ENCODE measurements around the gene EPO. TPM values are rescaled to one million over a fixed set of nuclear protein-coding genes. Genes with fewer than 3 reads are reported as not detected.

Gene EPO
- total RNA-seq, 1 donor: not detected

GRCh38 chr7:100706672-100707311 is 13.5 kb upstream of the EPO start:
- H2AFZ ChIP-seq (ENCODE audit: low read length): peak overlapping the region; percentile 88

GRCh38 chr7:100708395-100708794 is 11.9 kb upstream of the EPO start:
- no peaks in the 10 kb centered on the region for H3K27me3 ChIP-seq (ENCODE audit: insufficient read depth, low read length)
- H3K4me3 ChIP-seq (ENCODE audit: insufficient read depth, low read length): no peak overlapping the region
- H3K79me2 ChIP-seq (ENCODE audit: insufficient read depth, low read length): peaks cover 17% of the 10 kb centered on the region
- H3K9me3 ChIP-seq (ENCODE audit: low read depth, low read length): no peaks in the 10 kb centered on the region
- H3K4me2 ChIP-seq (ENCODE audit: insufficient read depth, low read length): no peak overlapping the region
- peaks cover 12% of the 10 kb centered on the region for H3K4me1 ChIP-seq (ENCODE audit: insufficient read depth, low read length)
- H2AFZ ChIP-seq (ENCODE audit: low read length): no peak overlapping the region
- H4K20me1 ChIP-seq (ENCODE audit: insufficient read depth, low read length): no peaks in the 10 kb centered on the region
- H3K36me3 ChIP-seq (ENCODE audit: insufficient read depth, low read length): no peaks in the 10 kb centered on the region
- H3K27ac ChIP-seq (ENCODE audit: low read depth, low read length): no peak overlapping the region
- DNase-seq (ENCODE audit: insufficient read length, low spot score, missing footprints): no peak
- no peak for TF ChIP-seq CTCF (IDR thresholded peaks at IDR 0.05; ENCODE audit: extremely low read depth, low read depth, low read length)

More at GRCh38 chr7:100706672-100707311, 13.5 kb upstream of the EPO start:
- Histone ChIP-seq H3K27ac (ENCODE audit: low read depth, low read length) (peak overlapping the region; percentile 61), H4K20me1 (ENCODE audit: insufficient read depth, low read length) (no peaks in the 10 kb centered on the region), H3K79me2 (ENCODE audit: insufficient read depth, low read length) (peaks cover 17% of the 10 kb centered on the region), H3K36me3 (ENCODE audit: insufficient read depth, low read length) (no peaks in the 10 kb centered on the region), H3K4me3 (ENCODE audit: insufficient read depth, low read length) (peak overlapping the region; percentile 99), H3K4me2 (ENCODE audit: insufficient read depth, low read length) (peak overlapping the region; percentile 95), H3K27me3 (ENCODE audit: insufficient read depth, low read length) (no peaks in the 10 kb centered on the region), H3K4me1 (ENCODE audit: insufficient read depth, low read length) (peaks cover 12% of the 10 kb centered on the region), H3K9me3 (ENCODE audit: low read depth, low read length) (no peaks in the 10 kb centered on the region)
- peak; percentile 80 for DNase-seq (ENCODE audit: insufficient read length, low spot score, missing footprints)
- TF ChIP-seq CTCF (IDR thresholded peaks at IDR 0.05; ENCODE audit: extremely low read depth, low read depth, low read length): no peak

DNA sequence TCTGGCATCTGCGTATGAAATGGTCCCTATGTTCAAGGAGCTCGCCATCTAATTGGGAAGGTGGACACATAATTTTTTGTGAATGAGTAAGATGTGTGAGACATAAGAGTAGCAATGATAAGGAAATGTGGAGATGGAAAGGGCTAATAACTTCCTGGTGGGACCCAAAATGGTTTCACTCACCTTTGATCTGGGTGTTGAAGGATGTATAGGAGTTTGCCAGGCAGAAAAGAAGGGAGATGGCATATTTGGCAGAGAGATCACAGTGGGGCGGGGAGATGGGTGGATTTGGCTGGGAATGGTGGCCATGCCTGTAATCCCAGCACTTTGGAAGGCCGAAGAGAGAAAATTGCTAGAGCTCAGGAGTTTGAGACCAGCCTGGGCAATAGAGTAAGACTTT is 9.8 kb upstream of the EPO start:
- Histone ChIP-seq H3K4me2 (ENCODE audit: insufficient read depth, low read length) (no peak overlapping the region), H3K27me3 (ENCODE audit: insufficient read depth, low read length) (no peaks in the 10 kb centered on the region), H2AFZ (ENCODE audit: low read length) (no peak overlapping the region), H3K9me3 (ENCODE audit: low read depth, low read length) (no peaks in the 10 kb centered on the region), H3K27ac (ENCODE audit: low read depth, low read length) (no peak overlapping the region), H3K79me2 (ENCODE audit: insufficient read depth, low read length) (peaks cover 17% of the 10 kb centered on the region), H4K20me1 (ENCODE audit: insufficient read depth, low read length) (no peaks in the 10 kb centered on the region), H3K4me3 (ENCODE audit: insufficient read depth, low read length) (no peak overlapping the region), H3K4me1 (ENCODE audit: insufficient read depth, low read length) (peaks cover 11% of the 10 kb centered on the region), H3K36me3 (ENCODE audit: insufficient read depth, low read length) (no peaks in the 10 kb centered on the region)
- DNase-seq (ENCODE audit: insufficient read length, low spot score, missing footprints): no peak
- TF ChIP-seq CTCF (IDR thresholded peaks at IDR 0.05; ENCODE audit: extremely low read depth, low read depth, low read length): no peak

- no peaks in the 10 kb centered on the region for H3K27me3 ChIP-seq (ENCODE audit: insufficient read depth, low read length)
- peak; percentile 76 for DNase-seq (ENCODE audit: insufficient read length, low spot score, missing footprints)
- TF ChIP-seq CTCF (IDR thresholded peaks at IDR 0.05; ENCODE audit: extremely low read depth, low read depth, low read length): no peak
These were observed 8.9 kb upstream of the EPO start for GRCh38 chr7:100711369-100711768.

More at GRCh38 chr7:100711369-100711768, 8.9 kb upstream of the EPO start:
- no peak overlapping the region for H3K4me3 ChIP-seq (ENCODE audit: insufficient read depth, low read length)
- H3K4me1 ChIP-seq (ENCODE audit: insufficient read depth, low read length): peaks cover 8% of the 10 kb centered on the region
- H4K20me1 ChIP-seq (ENCODE audit: insufficient read depth, low read length): no peaks in the 10 kb centered on the region
- H3K79me2 ChIP-seq (ENCODE audit: insufficient read depth, low read length): peaks cover 12% of the 10 kb centered on the region
- H2AFZ ChIP-seq (ENCODE audit: low read length): no peak overlapping the region
- H3K9me3 ChIP-seq (ENCODE audit: low read depth, low read length): no peaks in the 10 kb centered on the region
- no peak overlapping the region for H3K27ac ChIP-seq (ENCODE audit: low read depth, low read length)
- H3K36me3 ChIP-seq (ENCODE audit: insufficient read depth, low read length): no peaks in the 10 kb centered on the region
- no peak overlapping the region for H3K4me2 ChIP-seq (ENCODE audit: insufficient read depth, low read length)

All from osteoblast (primary cell).